GM18511 (cell line): Measurements from ENCODE around the gene PDZRN4.
A peak's percentile ranks its signal among the peaks of the same experiment; 100 is the strongest.
"Not testable (repeated sequence)": the region's sequence is repeated elsewhere in the genome, so short reads cannot be mapped to it uniquely, and the experiment has no call there.

Experiments used
- ATAC-seq: cut with Tn5 transposase; IDR thresholded peaks from one replicate; pipeline ENCODE4 v1.9.1; 2021; ENCODE audit warnings: mild to moderate bottlenecking, moderate library complexity; ENCODE audit not compliant: unreplicated experiment

Gene PDZRN4

DNA sequence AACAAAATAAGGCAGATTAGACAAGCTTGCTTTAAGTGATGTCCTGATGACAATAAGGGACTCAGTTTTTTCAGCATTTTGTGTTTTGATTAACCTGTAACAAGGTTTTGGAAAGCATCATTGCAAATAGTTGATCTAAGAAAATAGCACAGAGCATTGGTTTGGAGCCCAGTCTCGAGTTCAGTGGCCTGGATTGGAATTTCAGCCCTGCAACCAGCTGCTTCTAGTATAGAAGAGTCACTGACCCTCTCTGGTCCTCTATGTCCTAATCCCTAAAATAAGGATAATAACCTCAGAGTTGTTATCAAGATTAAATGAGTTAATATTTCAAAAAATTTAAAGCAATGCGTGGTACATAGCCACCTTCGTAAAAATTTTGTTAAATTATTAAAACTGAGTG lies 25.5 kb downstream of the PDZRN4 start:
- no peak for ATAC-seq

DNA sequence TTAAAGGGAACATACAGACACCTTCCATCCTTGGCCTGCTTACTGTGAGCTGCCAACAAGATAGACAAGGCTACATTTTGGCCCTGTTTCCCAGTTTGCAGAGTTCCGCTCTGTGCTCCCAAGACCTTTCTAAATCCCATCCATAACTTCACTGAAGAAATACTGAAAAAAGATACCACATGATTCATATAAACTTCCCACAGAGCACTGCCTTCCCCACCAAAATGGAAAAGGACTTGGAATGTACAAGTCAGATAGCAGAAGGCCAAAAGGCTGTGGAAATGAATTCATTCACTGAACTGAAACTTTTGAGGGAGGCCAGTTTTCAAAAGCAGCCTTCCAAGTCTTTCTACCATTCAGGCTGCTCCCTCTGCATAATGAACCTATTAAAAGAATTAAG lies 29.6 kb downstream of the PDZRN4 start:
- no peak for ATAC-seq

DNA sequence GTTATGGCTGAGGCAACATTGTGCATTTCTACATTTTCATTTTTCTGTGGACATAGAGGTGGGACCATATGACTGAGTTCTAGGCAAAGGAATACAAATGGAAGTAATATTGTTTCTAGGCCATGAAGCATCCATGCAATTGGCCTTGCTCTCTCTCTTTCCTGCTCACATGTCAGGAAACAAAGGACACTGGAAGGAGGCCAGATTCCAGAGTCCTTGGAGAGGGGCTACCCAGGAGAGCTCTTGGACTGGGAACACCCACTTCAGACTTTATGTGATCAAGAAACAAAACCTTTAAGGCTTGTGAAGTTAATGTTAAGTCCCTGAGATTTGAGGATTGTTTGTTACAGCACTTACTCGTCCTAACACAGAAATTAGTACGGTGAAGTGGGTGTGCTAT lies 32.8 kb downstream of the PDZRN4 start:
- no peak for ATAC-seq

- no peak for ATAC-seq
These were observed 33.4 kb downstream of the PDZRN4 start for GRCh38 chr12:41221491-41221890.

DNA sequence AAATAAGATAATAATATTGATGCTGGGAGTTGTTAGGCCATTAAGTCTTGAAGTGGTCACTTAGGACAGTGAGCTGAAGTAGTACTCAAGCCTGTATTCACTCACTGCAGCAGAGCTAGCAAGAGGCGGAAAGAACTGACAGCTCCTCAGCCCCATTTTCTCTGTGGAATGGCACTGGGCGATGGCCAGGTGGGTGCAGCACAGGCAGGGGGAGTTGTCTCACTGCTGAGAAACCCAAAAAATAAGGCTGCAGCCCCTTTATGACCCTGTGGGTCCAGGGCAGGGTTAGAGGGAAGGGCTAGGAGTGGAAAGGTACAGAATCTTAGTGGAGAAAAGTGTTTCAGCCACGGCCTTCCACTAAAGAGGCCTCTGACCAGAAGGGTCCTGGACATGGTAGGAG lies 35.5 kb downstream of the PDZRN4 start:
- ATAC-seq = no peak

DNA sequence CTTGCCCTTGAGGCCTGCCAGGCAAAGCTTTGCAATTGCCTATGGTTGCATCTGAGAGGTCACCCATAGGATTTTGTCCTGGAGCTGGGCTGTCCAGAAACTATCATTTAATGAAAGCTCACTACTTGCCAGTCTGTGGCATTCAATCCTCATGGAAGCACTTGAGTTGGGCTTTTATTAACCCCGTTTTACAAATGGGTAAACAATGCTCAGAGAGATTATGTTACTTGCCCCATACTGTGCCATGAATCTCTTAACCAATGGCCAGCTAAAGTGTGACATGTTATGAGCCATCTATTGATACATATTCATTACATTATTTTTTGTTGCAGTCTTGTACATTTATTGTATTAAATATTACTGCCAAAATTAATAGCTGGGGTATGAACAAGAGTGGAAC lies 35.9 kb downstream of the PDZRN4 start:
- no peak for ATAC-seq

DNA sequence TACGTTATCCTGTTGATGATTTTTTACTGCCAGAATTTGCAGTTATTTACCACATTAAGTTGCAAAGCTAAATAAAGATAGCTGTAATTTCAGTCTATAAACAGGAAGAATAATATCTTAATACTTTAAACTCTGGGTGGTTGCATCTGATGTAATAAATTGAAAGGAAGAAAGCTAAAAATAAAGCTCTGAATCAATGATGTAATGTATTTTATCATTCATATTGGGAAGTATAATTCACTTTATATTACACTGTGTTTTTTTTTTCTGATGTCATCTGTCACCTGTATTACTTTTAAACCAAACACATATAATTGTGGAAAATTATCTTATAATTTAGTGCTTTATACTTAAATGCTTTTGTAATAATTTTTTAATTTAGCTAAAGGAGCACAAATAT lies 37.1 kb downstream of the PDZRN4 start:
- ATAC-seq = no peak

DNA sequence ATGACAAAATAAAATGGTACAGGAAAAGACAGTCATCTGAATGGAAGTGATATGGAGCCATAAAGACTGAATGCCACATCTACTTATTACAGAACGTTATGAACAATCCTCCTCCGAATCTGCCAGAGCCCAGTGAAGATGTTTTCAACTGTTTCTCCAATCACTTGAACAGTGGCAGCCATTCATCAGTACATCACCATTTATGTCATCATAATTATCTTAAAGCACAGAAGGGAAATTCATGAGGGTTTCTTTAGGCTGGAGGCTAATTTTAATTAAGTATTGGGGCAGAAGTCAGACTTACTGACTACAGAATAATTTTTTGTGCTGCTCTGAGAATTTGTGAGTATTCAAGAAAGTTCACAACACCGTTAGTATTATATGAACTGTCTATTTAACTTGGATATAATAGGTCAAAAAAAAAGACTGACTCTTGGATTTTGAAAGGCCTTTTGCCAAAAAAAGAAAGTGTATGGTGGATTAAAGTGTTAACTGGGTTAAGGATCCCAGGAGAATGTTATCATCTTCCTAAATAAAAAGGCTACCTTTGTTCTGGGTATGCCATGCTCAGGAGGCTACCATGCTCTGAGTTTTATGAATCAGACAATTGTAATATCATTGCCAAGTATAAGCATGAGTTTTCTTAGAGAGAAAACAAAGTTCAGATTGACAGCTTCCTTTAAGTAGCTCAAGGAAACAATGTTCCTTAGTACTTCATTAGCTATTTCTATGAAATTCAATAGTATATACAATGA lies 40.1 kb downstream of the PDZRN4 start:
- no peak for ATAC-seq

- no peak for ATAC-seq
These were observed 42.6 kb downstream of the PDZRN4 start for GRCh38 chr12:41230756-41231155.

DNA sequence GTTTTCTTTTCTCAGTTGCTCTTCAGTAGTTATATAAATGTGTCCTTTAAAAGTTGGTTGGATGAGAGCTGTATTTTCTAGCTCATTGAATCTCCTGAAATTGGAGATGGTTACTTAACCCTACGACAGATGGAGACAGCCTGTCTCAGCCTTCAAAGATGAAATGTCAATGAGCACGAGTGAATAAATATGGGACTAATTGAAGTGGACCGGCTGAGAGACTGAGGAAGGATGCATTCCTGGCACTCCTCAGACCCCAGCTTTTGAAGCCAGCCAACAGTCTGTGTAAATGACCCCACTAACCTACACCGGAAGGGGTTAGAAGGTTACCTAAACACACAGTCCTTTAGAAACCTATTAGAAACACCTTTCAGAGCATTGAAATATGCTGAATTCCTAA lies 46.6 kb downstream of the PDZRN4 start:
- no peak for ATAC-seq

GRCh38 chr12:41242603-41243002 lies 54.5 kb downstream of the PDZRN4 start:
- no peak for ATAC-seq

GRCh38 chr12:41248391-41248790 lies 60.3 kb downstream of the PDZRN4 start:
- no peak for ATAC-seq

- ATAC-seq = no peak
These were observed 62.6 kb downstream of the PDZRN4 start for GRCh38 chr12:41250748-41251147.

DNA sequence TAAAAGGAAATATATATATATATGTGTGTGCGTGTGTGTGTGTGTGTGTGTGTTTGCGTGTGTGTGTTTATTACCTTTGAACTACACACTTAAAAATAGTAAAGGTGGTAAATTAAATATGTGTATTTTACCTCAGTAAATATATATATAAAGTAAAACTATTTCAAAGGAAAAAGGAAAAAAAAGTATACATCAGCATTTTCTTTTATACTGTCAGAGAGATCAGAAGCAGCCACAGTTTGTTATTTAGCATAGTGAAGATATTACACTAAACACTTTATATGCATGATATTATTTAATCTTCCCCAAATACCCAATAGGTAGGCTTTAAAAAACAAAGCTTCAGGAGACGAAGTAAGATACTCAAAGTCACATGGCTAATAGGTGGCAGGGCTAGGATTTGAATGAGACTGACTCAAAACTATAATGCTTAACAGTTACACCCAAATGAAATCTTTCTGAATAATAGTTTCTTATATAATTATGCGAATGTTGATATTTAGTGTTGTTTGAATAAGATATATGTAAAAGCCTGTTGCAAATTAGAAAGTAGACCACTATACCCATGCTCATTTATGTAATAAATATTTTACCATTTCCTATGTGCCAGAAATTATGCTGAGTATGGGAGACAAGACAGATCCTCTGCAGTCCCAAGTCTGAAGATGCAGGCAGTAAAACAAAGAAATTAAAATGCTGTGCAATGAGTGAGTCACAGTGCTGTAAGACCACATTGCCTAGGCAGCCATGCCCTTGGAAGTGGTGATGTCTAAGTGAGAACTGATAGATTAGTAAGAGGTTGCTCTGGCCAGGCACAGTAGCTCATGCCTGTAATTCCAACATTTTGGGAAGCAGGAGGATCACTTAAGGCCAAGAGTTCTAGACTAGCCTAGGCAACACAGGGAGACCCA lies 66.1 kb downstream of the PDZRN4 start:
- ATAC-seq = no peak

- not testable (repeated sequence) for ATAC-seq
These were observed 75.1 kb downstream of the PDZRN4 start for GRCh38 chr12:41263196-41263595.

GRCh38 chr12:41264281-41264680 lies 76.2 kb downstream of the PDZRN4 start:
- peak; percentile 51 for ATAC-seq

- no peak for ATAC-seq
These were observed 80.9 kb downstream of the PDZRN4 start for GRCh38 chr12:41269056-41269455.

DNA sequence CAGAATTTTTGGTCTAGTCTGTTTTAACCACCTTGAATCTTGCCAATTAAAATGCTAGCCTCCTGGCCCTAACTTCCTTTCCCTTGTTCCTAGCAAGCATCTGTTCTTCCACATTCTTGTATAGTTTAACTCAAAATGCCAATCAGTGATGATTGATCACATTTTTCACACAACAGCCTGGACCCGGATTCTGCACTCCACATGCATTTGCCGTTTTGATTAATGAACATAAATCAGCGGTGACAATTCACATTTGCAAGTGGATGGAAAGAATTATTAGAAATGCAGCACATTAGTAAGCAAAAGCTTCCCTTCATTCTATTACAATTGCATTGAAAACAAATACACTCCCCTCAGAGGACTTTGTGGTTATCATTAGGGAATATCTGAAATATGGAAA lies 83.4 kb downstream of the PDZRN4 start:
- no peak for ATAC-seq

DNA sequence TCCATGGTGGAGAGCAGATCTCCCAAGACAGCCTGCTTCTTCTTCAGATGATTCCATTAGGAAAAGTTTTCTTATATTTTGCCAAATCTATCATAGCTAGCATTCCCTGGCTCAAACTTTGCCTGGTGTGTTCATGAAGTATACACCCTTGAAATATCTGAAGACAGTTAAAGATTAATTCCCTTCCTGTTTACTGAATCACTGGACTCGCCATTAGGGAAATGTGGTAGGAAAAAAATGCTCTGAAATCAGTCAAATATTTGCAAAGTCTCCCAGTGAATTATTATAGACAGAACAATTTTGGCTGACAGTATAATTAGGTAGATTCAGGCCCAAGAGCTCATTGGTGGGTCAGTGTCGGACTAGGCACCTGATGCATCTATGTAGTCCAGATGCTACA lies 86.5 kb downstream of the PDZRN4 start:
- ATAC-seq = no peak

- ATAC-seq = no peak
These were observed 89.2 kb downstream of the PDZRN4 start for GRCh38 chr12:41277100-41277945.

DNA sequence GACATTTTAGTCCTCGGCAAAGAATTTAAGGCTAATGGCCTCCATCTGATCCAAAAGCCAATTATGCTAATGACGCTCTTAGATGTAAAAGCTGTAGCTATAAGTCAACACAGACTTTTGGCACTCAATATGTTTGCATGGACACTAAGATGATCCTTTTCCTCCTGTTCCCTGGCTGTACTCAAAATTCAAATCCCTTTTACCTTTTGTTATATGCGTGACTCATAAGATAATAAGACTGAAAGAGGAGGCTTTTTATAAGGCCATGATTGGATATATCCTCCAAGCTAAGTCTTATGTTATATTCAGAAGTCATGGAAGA lies 89.8 kb downstream of the PDZRN4 start:
- ATAC-seq = no peak
